Measurements from ENCODE around the gene TSC22D1.

DNA sequence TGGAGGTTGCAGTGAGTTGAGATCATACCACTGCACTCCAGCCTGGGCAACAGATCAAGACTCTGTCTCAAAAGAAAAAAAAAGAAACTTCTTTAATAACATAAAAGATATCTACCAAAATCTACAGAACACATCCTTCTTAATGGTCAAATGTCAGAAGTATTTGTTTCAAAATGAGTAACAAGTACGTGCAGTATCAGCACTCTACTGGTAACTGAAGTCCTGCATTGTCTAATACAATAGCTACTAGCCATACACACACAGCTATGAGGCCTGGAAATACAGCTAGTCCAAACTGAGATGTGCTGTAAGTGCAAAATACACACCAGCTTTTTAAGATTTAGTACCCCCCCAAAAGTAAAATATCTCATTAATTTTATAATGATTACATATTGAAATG lies 88.1 kb downstream of the TSC22D1 start:
- TF ChIP-seq POLR2A (IDR thresholded peaks at IDR 0.05; ENCODE audit: low read length) (no peak), GATA1 (IDR thresholded peaks at IDR 0.05; ENCODE audit: low read depth, low read length) (no peak)
